GM21381 (cell line): ENCODE results near the gene NHEJ1.
A peak's percentile ranks its signal among the peaks of the same experiment; 100 is the strongest.

Experiments used
- ATAC-seq: cut with Tn5 transposase; IDR thresholded peaks from one replicate; pipeline ENCODE4 v1.9.1; 2021; ENCODE audit warnings: mild to moderate bottlenecking, moderate library complexity; ENCODE audit not compliant: unreplicated experiment

The NHEJ1 gene

GRCh38 chr2:219182331-219183150 is 21.9 kb upstream of the NHEJ1 start:
- no peak for ATAC-seq

GRCh38 chr2:219181531-219181930 is 20.9 kb upstream of the NHEJ1 start:
- no peak for ATAC-seq

GRCh38 chr2:219180961-219181360 is 20.3 kb upstream of the NHEJ1 start:
- ATAC-seq, result no peak

GRCh38 chr2:219179601-219180465 is 19.2 kb upstream of the NHEJ1 start:
- no peak for ATAC-seq

GRCh38 chr2:219178377-219179175 is 18.0 kb upstream of the NHEJ1 start:
- peak; percentile 11 for ATAC-seq

- ATAC-seq, result peak; percentile 47
Observed at GRCh38 chr2:219177552-219178376, 17.1 kb upstream of the NHEJ1 start, which contains the start of gene RETREG2. TSS of gene RETREG2 (plus strand) at chr2:219178275. CDS start at chr2:219178353, 78 bp downstream.

- ATAC-seq, result peak; percentile 63
Observed at GRCh38 chr2:219176818-219177551, 16.4 kb upstream of the NHEJ1 start, which contains the start of gene CNPPD1. TSS of gene CNPPD1 (minus strand) at chr2:219176925. CDS start at chr2:219176828, 97 bp downstream.

- ATAC-seq, result peak; percentile 14
Observed at GRCh38 chr2:219175928-219176817, 15.6 kb upstream of the NHEJ1 start.

GRCh38 chr2:219175486-219175885 is 14.9 kb upstream of the NHEJ1 start:
- ATAC-seq, result no peak

GRCh38 chr2:219174801-219175200 is 14.2 kb upstream of the NHEJ1 start:
- ATAC-seq, result no peak

GRCh38 chr2:219174146-219174545 is 13.5 kb upstream of the NHEJ1 start:
- no peak for ATAC-seq

GRCh38 chr2:219173176-219173575 is 12.6 kb upstream of the NHEJ1 start:
- no peak for ATAC-seq

GRCh38 chr2:219172231-219173154 is 11.9 kb upstream of the NHEJ1 start:
- no peak for ATAC-seq

- no peak for ATAC-seq
Observed at GRCh38 chr2:219171231-219171651, 10.6 kb upstream of the NHEJ1 start.

- ATAC-seq, result no peak
Observed at GRCh38 chr2:219169930-219170654, 9.5 kb upstream of the NHEJ1 start, which contains the start of gene SLC23A3. TSS of gene SLC23A3 (minus strand) at chr2:219170029. CDS start at chr2:219169984, 45 bp downstream.

GRCh38 chr2:219168932-219169331 is 8.3 kb upstream of the NHEJ1 start:
- ATAC-seq, result no peak
